Neural progenitor cell (in vitro differentiated cells): ENCODE results near the gene HSPA12A.

Experiments
- EZH2 ChIP-seq: fragments of 200-600 bp; sonication (generic); IDR thresholded peaks from 2 replicates; pipeline ENCODE4 v1.6.1; 2017; ENCODE audit warnings: antibody characterized with exemption, mild to moderate bottlenecking, moderate library complexity
- TF ChIP-seq, protein P1 (sequence below): fragments of 200-600 bp; sonication (generic); IDR thresholded peaks from 2 replicates; pipeline ENCODE4 v1.5.1; 2017; ENCODE audit warnings: antibody characterized with exemption, mild to moderate bottlenecking

DNA sequence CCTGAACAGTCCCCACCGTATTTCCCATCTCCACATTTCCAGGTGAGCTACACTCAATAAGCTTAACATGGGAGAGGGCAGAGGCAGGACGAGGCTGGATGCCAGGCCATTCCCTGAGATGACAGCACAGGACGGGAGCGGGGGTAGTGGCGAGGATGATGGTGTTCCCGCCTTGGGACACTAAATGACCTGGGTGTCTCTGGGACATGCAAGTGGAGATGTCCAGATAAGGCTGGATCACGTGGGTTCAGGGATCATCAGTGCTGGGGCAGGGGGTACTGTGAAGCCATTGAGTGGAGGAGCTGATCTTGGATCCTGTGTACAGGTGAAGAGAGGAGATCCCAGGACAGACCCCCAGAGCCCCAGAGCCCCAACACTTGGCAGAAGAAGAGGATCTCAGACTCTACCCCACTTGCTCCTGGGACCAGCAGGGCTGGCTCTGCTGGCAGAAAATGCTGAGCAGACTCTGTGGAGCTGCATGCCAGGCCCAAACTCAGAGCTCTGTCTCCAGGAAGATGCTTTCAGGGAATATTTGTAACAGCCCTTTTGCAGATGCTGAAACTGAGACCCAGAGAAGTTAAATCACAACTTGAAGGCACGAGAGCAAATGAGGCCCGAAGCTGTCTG lies 29.7 kb upstream of the HSPA12A start:
- TF ChIP-seq, protein P1, sequence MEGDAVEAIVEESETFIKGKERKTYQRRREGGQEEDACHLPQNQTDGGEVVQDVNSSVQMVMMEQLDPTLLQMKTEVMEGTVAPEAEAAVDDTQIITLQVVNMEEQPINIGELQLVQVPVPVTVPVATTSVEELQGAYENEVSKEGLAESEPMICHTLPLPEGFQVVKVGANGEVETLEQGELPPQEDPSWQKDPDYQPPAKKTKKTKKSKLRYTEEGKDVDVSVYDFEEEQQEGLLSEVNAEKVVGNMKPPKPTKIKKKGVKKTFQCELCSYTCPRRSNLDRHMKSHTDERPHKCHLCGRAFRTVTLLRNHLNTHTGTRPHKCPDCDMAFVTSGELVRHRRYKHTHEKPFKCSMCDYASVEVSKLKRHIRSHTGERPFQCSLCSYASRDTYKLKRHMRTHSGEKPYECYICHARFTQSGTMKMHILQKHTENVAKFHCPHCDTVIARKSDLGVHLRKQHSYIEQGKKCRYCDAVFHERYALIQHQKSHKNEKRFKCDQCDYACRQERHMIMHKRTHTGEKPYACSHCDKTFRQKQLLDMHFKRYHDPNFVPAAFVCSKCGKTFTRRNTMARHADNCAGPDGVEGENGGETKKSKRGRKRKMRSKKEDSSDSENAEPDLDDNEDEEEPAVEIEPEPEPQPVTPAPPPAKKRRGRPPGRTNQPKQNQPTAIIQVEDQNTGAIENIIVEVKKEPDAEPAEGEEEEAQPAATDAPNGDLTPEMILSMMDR, result no peak
- TF ChIP-seq EZH2, result no peak
